ENCODE measurements around the gene NOA1.

Gene NOA1

DNA sequence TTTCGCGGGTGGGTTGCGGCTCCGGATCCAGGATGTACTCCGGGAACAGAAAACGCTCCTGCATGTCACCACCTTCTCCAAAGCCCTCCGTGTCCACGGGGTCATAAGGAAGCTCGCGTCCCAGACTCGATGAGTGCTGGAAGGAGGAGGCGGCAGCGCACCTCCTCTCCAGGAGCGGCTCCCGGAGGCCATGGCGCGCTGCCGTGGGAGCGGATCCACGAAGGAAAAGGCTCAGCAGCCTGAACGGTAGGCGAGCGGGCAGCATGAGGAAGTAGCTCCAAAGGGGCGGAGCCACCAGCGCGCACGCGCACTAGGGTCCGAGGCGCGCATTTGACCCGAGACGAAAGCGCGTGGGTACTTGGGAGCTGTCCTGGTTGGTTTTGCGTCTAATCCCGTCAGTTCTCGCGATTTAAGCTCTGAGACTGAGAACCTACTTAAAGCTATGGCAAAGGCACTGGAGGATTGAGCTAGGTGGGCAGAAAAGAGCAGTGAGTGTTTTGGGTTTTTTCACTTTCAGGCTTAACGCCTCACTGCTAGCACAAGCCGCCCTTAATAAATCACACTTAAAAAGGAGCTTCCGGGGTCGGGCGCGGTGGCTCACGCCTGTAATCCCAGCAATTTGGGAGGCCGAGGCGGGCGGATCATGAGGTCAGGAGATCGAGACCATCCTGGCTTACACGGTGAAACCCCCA is at the start of gene NOA1:
NOA1 (minus strand) TSS at position 286 of the 692 bp plus-strand sequence; CDS start at position 265, 21 bp downstream.
- DNase-seq (ENCODE audit: low spot score) = peak; percentile 97

DNA sequence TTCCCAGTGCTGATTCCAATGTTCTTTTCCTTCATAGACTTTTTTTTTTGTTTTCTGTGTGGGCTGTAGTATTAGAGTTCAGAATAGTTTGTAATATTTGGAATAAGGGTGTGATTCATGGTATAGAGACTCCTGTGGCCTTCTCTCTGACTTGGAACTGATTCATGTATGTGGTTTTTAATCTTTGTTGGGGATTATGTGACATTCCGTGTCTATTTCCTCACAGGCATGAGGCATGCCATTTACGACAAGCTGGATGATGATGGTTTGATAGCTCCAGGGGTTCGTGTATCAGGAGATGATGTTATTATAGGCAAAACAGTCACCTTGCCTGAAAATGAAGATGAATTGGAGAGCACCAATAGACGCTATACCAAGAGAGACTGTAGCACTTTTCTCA is 45.7 kb upstream of the NOA1 start:
- DNase-seq (ENCODE audit: low spot score) = peak; percentile 47

DNA sequence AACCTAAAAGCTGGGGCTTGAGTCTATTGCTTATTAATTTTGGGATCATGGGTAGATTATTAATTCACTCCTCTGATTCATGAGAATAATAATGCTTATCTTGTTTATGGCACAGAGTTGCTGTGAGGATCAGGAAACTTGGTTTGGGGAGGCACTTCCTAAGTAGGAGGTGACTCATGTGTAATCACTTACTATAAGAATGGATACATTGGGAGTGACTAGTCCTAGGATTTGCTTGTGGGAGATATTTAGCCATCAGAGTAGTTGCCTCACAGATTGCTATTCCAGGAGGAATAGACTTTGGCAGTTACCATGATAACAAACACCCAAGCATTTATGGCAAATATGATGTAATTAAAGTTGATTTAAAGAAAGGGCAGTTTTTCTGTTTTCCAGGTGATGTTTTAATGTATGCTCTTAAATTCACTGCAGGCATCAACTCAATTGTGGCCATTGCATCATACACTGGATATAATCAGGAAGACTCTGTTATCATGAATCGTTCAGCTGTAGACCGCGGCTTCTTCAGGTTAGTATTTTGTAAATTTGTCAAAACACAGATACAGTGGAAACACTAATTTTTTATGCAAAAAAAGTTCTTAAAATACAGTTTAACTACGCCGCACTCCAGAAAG is 43.2 kb upstream of the NOA1 start:
- DNase-seq (ENCODE audit: low spot score) = peak; percentile 67

GRCh38 chr4:57018980-57019379 is 41.6 kb upstream of the NOA1 start:
- no peak for DNase-seq (ENCODE audit: low spot score)

- no peak for DNase-seq (ENCODE audit: low spot score)
Observed at GRCh38 chr4:57013543-57014120, 36.2 kb upstream of the NOA1 start.

GRCh38 chr4:56999751-57000150 is 22.3 kb upstream of the NOA1 start:
- DNase-seq (ENCODE audit: low spot score) = no peak

DNA sequence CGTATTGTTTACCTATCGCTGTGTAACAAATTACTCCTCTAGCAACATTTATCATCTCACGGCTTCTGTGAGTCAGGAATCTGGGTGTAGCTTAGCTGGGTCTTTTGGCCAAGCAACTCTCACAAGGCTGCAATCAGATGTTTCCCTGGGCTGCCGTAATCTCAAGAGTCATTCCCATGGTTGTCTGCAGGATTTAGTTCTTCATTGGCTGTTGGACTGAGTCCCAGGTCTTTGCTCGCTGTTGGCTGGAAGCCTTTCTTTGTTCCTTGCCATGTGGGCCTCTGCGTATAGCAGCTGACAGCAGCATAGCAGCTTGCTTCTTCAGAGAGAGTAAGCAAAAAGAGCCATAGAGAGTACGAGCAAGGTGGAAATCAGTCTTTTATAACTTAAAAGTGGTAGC is 18.1 kb upstream of the NOA1 start:
- peak; percentile 77 for DNase-seq (ENCODE audit: low spot score)

GRCh38 chr4:56990109-56990905 is 12.9 kb upstream of the NOA1 start:
- DNase-seq (ENCODE audit: low spot score) = no peak

GRCh38 chr4:56986952-56987351 is 9.5 kb upstream of the NOA1 start:
- DNase-seq (ENCODE audit: low spot score) = no peak

- no peak for DNase-seq (ENCODE audit: low spot score)
Observed at GRCh38 chr4:56986192-56986591, 8.8 kb upstream of the NOA1 start.

- no peak for DNase-seq (ENCODE audit: low spot score)
Observed at GRCh38 chr4:56981795-56982201, 4.4 kb upstream of the NOA1 start.

- no peak for DNase-seq (ENCODE audit: low spot score)
Observed at GRCh38 chr4:56979421-56980072, 2.1 kb upstream of the NOA1 start.

DNA sequence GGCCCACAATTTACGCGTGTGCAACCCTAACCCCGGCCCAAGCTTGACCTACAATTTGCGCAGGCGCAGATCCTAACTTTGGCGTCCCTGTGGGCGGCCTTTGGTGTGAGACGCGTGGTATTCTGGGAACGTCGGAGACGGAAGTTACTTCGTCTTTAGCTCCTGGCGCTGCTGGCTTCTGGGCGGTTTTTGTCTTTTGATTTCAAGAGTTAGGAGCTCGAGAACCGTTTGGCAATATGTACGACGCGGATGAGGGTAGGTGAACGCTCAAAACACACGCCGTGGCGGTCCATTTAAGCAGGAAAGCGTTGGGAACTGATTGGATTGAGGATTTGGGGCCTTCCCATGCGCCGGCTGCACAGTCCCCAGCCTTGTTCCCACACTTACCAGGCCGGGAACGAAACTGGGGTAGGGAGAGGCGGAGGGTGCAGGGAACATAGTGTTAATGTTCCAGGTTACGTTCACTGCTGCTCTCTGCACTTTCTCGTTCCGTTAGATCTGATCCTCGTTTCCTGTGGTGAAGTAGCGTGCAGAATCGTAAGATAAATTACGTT is 1.4 kb upstream of the NOA1 start, which contains the start of gene POLR2B:
POLR2B (plus strand) TSS at position 147 of the 554 bp plus-strand sequence; CDS start at position 237, 90 bp downstream.
- peak; percentile 93 for DNase-seq (ENCODE audit: low spot score)

DNA sequence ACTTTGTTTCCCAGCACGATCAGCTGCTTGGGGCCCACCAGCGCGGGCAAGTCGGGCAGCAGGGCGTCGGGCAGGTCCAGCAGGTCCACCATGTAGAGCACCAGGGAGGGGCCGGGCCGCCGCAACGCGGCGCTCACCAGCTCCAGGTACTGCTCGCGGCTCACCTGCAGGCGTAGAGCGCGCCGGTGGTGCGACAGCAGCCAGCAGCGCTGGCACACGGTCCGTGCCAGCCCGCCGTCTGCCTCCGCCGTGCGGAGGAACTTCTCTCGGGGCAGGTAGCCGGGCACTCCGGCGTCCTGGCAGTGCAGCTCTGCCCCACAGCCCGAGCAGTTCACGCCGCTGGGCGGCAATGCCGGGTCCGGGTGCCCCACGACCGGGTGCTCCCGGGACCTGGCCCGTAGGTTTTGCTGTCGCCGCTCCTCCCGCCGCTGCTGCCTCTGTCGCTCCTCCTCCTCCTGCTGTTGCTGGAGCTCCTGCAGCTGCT is 527 bp downstream of the NOA1 start:
- peak; percentile 56 for DNase-seq (ENCODE audit: low spot score)

GRCh38 chr4:56976283-56976836 is 1.0 kb downstream of the NOA1 start:
- DNase-seq (ENCODE audit: low spot score) = peak; percentile 31

DNA sequence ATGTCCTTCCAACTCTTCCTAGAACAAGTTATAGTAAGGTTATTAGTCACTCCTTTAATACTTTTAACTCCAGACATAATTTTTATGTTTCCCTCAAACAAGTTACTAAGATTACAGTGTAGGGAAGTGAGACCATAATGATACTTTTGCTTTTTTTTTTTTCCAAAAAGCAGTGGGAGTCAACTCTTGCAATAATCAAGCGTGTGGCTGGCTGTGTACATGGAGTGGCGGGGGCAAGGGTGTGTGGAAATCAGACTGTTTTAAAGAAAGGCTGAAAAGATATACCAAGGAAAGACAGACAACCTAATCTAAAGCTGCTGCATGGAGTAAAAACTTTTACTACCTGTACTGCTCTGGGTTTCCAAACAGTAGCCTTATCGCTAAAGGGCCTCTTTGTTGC is 4.1 kb downstream of the NOA1 start:
- DNase-seq (ENCODE audit: low spot score) = no peak

DNA sequence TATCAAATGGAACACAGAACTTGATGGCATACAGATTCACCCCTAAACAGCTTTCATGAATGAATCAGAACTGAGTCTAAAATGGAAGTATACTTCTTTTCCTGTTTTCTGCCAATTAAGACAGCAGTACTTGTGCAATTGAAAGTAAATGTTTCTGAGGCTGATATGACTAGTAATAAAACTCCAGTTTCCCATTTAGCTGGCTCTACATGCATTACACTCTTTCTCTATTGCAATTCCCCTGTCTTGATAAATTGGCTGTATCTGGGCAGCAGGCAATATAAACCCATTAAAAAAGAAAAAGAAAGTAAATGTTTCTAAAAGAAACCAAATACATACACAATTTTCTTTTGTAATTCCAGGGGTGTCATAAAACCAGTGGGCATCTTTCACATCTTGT is 4.6 kb downstream of the NOA1 start:
- DNase-seq (ENCODE audit: low spot score) = no peak

DNA sequence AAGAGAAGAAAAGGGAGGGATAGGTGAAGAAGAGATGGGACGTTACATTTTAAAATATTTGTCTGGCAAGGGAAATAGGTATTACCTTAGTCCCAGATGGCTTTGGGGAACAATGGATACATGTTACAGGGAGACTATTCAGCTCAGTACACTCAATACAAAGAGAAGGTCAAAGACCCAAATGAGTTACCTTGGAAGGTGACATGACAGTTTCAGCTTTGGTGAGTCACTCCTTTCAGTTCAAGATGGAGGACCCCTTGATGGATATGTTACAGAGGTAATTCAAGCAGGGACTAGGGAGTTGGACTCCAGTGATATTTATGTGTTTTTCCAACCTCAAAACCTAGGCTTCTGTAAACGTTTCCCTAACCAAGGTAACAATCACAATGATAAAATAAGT is 5.0 kb downstream of the NOA1 start:
- no peak for DNase-seq (ENCODE audit: low spot score)

GRCh38 chr4:56971383-56971782 is 6.0 kb downstream of the NOA1 start:
- no peak for DNase-seq (ENCODE audit: low spot score)

DNA sequence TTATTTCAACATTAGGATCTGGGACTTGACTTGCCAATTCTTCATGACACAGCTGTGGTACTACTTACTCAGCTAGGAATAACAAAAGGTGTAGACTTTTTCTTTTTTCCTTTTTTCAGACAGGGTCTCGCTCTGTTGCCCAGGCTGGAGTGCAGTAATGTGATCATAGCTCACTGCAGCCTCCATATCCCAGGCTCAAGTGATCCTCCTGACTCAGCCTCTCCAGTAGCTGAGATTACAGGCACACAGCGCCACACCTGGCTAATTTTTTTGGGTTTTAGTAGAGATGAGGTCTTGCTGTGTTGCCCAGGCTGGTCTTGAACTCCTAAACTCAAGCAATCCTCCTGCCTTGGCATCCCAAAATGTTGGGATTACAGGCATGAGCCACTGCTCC is 16.3 kb downstream of the NOA1 start:
- DNase-seq (ENCODE audit: low spot score) = no peak

GRCh38 chr4:56959100-56959499 is 18.3 kb downstream of the NOA1 start:
- DNase-seq (ENCODE audit: low spot score) = no peak
